ENCODE measurements around the gene OR1L6.

GRCh38 chr9:122786338-122786737, 44.2 kb downstream of the OR1L6 start:
- TF ChIP-seq EP300 (IDR thresholded peaks at IDR 0.05; ENCODE audit: low read depth) (no peak), POLR2AphosphoS5 (IDR thresholded peaks at IDR 0.05) (no peak)
- TF ChIP-seq, protein P1, sequence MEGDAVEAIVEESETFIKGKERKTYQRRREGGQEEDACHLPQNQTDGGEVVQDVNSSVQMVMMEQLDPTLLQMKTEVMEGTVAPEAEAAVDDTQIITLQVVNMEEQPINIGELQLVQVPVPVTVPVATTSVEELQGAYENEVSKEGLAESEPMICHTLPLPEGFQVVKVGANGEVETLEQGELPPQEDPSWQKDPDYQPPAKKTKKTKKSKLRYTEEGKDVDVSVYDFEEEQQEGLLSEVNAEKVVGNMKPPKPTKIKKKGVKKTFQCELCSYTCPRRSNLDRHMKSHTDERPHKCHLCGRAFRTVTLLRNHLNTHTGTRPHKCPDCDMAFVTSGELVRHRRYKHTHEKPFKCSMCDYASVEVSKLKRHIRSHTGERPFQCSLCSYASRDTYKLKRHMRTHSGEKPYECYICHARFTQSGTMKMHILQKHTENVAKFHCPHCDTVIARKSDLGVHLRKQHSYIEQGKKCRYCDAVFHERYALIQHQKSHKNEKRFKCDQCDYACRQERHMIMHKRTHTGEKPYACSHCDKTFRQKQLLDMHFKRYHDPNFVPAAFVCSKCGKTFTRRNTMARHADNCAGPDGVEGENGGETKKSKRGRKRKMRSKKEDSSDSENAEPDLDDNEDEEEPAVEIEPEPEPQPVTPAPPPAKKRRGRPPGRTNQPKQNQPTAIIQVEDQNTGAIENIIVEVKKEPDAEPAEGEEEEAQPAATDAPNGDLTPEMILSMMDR (IDR thresholded peaks at IDR 0.05): no peak
